HepG2 (cell line): ENCODE measurements around the gene ITSN2. TPM values are rescaled to one million over a fixed set of nuclear protein-coding genes. Genes with fewer than 3 reads are reported as not detected.

Experiments
- ATAC-seq: fragments of 200-7000 bp; cut with Tn5 transposase; 3 replicates; pipeline ENCODE4 v1.9.1; 2020; ENCODE audit warnings: mild to moderate bottlenecking, moderate library complexity
- BruUV-seq: library from RNA; stranded (reverse); fragments of 400-500 nt; replicated peaks from 2 replicates; lab custom pipeline; 2021; lab: Mats Ljungman, UMichigan
- CTCF ChIA-PET: fragments of 300-600 bp; formaldehyde crosslinking; extraction: SDS; loops from one replicate; lab custom pipeline; 2021; ENCODE audit warnings: low total read pairs, inconsistent platforms, low intra/inter-chr PET ratio; lab: Yijun Ruan, JAX
- POLR2A ChIA-PET: fragments of 350-600 bp; sonication (Branson Sonifier 250); formaldehyde crosslinking; loops from one replicate; lab custom pipeline; 2020; ENCODE audit warnings: antibody characterized with exemption, inconsistent platforms; lab: Yijun Ruan, JAX
- DNase-seq: peaks from one replicate; pipeline ENCODE4 v3.0.0-alpha.2; 2015; ENCODE audit warnings: low spot score
- FAIRE-seq: peaks from 3 replicates; lab custom pipeline; 2011; peaks lifted over from hg19 to GRCh38; lab: Jason Lieb, UNC
- H2AFZ ChIP-seq: one replicate; pipeline ENCODE4 v1.6.1; 2011; ENCODE audit warnings: low read length, inconsistent platforms
- H3K27ac ChIP-seq: fragments of 300-600 bp; 3 replicates; pipeline ENCODE4 v1.8.0; 2011; ENCODE audit warnings: mixed run types, mild to moderate bottlenecking, mixed read lengths, low read length, inconsistent platforms; ENCODE audit not compliant: insufficient read depth; ENCODE audit errors: extremely low read length
- H3K27me3 ChIP-seq, 2 experiments: fragments of 200-600 bp in 1 of 2; 2 replicates in 1 of 2; 3 replicates in 1 of 2; pipeline versions ENCODE4 v1.6.0 to v1.8.0; 2011; ENCODE audit warnings: low read length in 2 of 2, mild to moderate bottlenecking in 2 of 2, moderate library complexity in 2 of 2, inconsistent platforms in 1 of 2; ENCODE audit not compliant: insufficient read depth in 2 of 2, control insufficient read depth in 1 of 2
- H3K36me3 ChIP-seq, 2 experiments: fragments of 200-600 bp in 1 of 2; replicated peaks in 1 of 2; 2 replicates in 1 of 2; 3 replicates in 1 of 2; pipeline versions ENCODE4 v1.5.1 to v1.8.0; 2011; ENCODE audit warnings: low read length in 2 of 2, inconsistent platforms in 1 of 2; ENCODE audit not compliant: insufficient read depth in 2 of 2, control insufficient read depth in 1 of 2
- H3K4me1 ChIP-seq: 2 replicates; pipeline ENCODE4 v1.5.1; 2012; ENCODE audit warnings: low read length, inconsistent platforms; ENCODE audit not compliant: insufficient read depth
- H3K4me2 ChIP-seq: 2 replicates; pipeline ENCODE4 v1.6.0; 2011; ENCODE audit warnings: low read depth, low read length, inconsistent platforms
- H3K4me3 ChIP-seq, 3 experiments: fragments of 200-600 bp in 1 of 3; sonication (generic), shearing (Covaris generic) in 1 of 3; replicated peaks in 1 of 3; 2 replicates each; pipeline ENCODE4 v1.5.1; 2011 to 2016; ENCODE audit warnings: low read length in 3 of 3, inconsistent platforms in 2 of 3, low read depth in 2 of 3, mild to moderate bottlenecking in 2 of 3, control low read depth in 1 of 3, mixed read lengths in 1 of 3; ENCODE audit not compliant: insufficient read depth in 1 of 3
- H3K79me2 ChIP-seq: one replicate; pipeline ENCODE4 v1.6.1; 2011; ENCODE audit warnings: low read length, inconsistent platforms; ENCODE audit not compliant: insufficient read depth
- H3K9ac ChIP-seq: 2 replicates; pipeline ENCODE4 v1.6.0; 2011; ENCODE audit warnings: mild to moderate bottlenecking, low read depth, low read length, inconsistent platforms; ENCODE audit not compliant: insufficient read depth
- H3K9me3 ChIP-seq: 2 replicates; pipeline ENCODE4 v1.5.1; 2012; ENCODE audit warnings: mild to moderate bottlenecking, low read length
- H4K20me1 ChIP-seq: 2 replicates; pipeline ENCODE4 v1.6.0; 2011; ENCODE audit warnings: inconsistent platforms, mild to moderate bottlenecking, low read length, moderate library complexity; ENCODE audit not compliant: insufficient read depth
- DNMT1 ChIP-seq: sonication (generic); formaldehyde crosslinking; IDR thresholded peaks from 2 replicates; pipeline ENCODE4 v1.5.1; 2020; ENCODE audit warnings: mild to moderate bottlenecking, missing genetic modification reagents
- ERF ChIP-seq: IDR thresholded peaks from 2 replicates; pipeline ENCODE4 v1.6.1; 2018; ENCODE audit warnings: missing biosample characterization, missing genetic modification reagents
- ESRRA ChIP-seq: sonication (generic); formaldehyde crosslinking; IDR thresholded peaks from 2 replicates; pipeline ENCODE4 v1.5.1; 2020; ENCODE audit warnings: mild to moderate bottlenecking, low read depth, missing genetic modification reagents
- FIP1L1 ChIP-seq: fragments of 200-400 bp; formaldehyde crosslinking; IDR thresholded peaks from 2 replicates; pipeline ENCODE4 v1.6.1; 2018; ENCODE audit warnings: low read depth, mild to moderate bottlenecking, low read length, moderate library complexity, borderline replicate concordance; ENCODE audit not compliant: insufficient read depth
- GTF2F1 ChIP-seq: fragments of 150-350 bp; IDR thresholded peaks from 2 replicates; pipeline ENCODE4 v1.6.1; 2014; ENCODE audit warnings: low read length
- MTA3 ChIP-seq: sonication (generic); formaldehyde crosslinking; IDR thresholded peaks from 2 replicates; pipeline ENCODE4 v1.4.0; 2020; ENCODE audit warnings: missing genetic modification reagents
- PTBP1 ChIP-seq: fragments of 200-400 bp; formaldehyde crosslinking; IDR thresholded peaks from 2 replicates; pipeline ENCODE4 v1.6.1; 2018; ENCODE audit warnings: low read length, low read depth; ENCODE audit not compliant: poor library complexity, severe bottlenecking
- SIX4 ChIP-seq: sonication (generic); formaldehyde crosslinking; IDR thresholded peaks from 2 replicates; pipeline ENCODE4 v1.4.0; 2020; ENCODE audit warnings: missing genetic modification reagents
- SNAPC2 ChIP-seq: sonication (generic); formaldehyde crosslinking; IDR thresholded peaks from 2 replicates; pipeline ENCODE4 v1.8.1; 2022; ENCODE audit warnings: mild to moderate bottlenecking, missing genetic modification reagents
- TRIM24 ChIP-seq: sonication (generic); formaldehyde crosslinking; IDR thresholded peaks from 2 replicates; pipeline ENCODE4 v1.8.0; 2022; ENCODE audit warnings: mild to moderate bottlenecking, missing genetic modification reagents
- ZFAT ChIP-seq: sonication (generic); formaldehyde crosslinking; conservative IDR thresholded peaks from 2 replicates; pipeline ENCODE4 v1.8.1; 2023; ENCODE audit warnings: missing genetic modification reagents, inconsistent platforms
- ZNF224 ChIP-seq: sonication (generic); formaldehyde crosslinking; IDR thresholded peaks from 2 replicates; pipeline ENCODE4 v1.5.0; 2020; ENCODE audit warnings: mild to moderate bottlenecking, missing genetic modification reagents
- ZNF44 ChIP-seq: sonication (generic); formaldehyde crosslinking; IDR thresholded peaks from 2 replicates; pipeline ENCODE4 v1.5.1; 2020; ENCODE audit warnings: mild to moderate bottlenecking, missing genetic modification reagents
- ZNF850 ChIP-seq: sonication (generic); formaldehyde crosslinking; conservative IDR thresholded peaks from 2 replicates; pipeline ENCODE4 v1.9.0; 2021; ENCODE audit warnings: mild to moderate bottlenecking, missing genetic modification reagents
- WGBS: methylation state at CpG from one replicate; pipeline ENCODE4 v1.1.6; 2017; ENCODE audit warnings: low lambda C conversion rate; 5-methylcytosine and 5-hydroxymethylcytosine counted together
- in situ Hi-C: cut with HindIII; loops from 2 replicates; pipeline ENCODE4 v1.10.0; 2017; ENCODE audit warnings: low pct_unique_long_range_greater_than_20kb; ENCODE audit not compliant: extremely low pct_ligation_motif_present
- intact Hi-C: fragments of 100-400 bp; cut with micrococcal nuclease; formaldehyde crosslinking; loops from one replicate; pipeline ENCODE4 v1.10.0; 2022; ENCODE audit not compliant: unreplicated experiment
- polyA plus RNA-seq, 8 experiments: library from polyadenylated mRNA; depleted of rRNA in 3 of 8; stranded (reverse) in 7 of 8; unstranded in 1 of 8; fragments of >200 nt; fragmentation: Illumina TruSeq in 4 of 8; extraction: Trizol in 4 of 8; gene quantifications; 2 replicates each; pipeline versions ENCODE4 v1.2.1 to v1.2.3, GENCODE V29; 2011 to 2016; ENCODE audit warnings: low read depth in 4 of 8, missing spikeins in 1 of 8, mixed read lengths in 1 of 8; ENCODE audit not compliant: insufficient read depth in 1 of 8
- total RNA-seq, 5 experiments: library from RNA; depleted of rRNA; stranded (reverse); fragments of >200 nt; fragmentation: Illumina TruSeq; extraction: Trizol; gene quantifications; 2 replicates each; pipeline ENCODE4 v1.2.3, GENCODE V29; 2016; ENCODE audit warnings: low read depth in 1 of 5
- TF ChIP-seq, protein P1 (sequence below): sonication (generic); formaldehyde crosslinking; IDR thresholded peaks from 2 replicates; pipeline ENCODE4 v1.4.0; 2020; ENCODE audit warnings: missing genetic modification reagents
- TF ChIP-seq, protein P2 (sequence below): sonication (generic); formaldehyde crosslinking; IDR thresholded peaks from 2 replicates; pipeline ENCODE4 v1.4.0; 2020; ENCODE audit warnings: mild to moderate bottlenecking, missing genetic modification reagents
- TF ChIP-seq, protein P3 (sequence below): sonication (generic); formaldehyde crosslinking; IDR thresholded peaks from 2 replicates; pipeline ENCODE4 v1.4.0; 2020; ENCODE audit warnings: missing genetic modification reagents, low read depth, mild to moderate bottlenecking, borderline replicate concordance
- TF ChIP-seq, protein P4 (sequence below): sonication (generic); formaldehyde crosslinking; IDR thresholded peaks from 2 replicates; pipeline ENCODE4 v1.4.0; 2020; ENCODE audit warnings: missing genetic modification reagents, mild to moderate bottlenecking, borderline replicate concordance

Gene ITSN2
- total and polyA plus RNA-seq, 2 of the 13 experiments (the other 11 are each of a cell fraction or from before 2014, with no cell fraction given), result 26.0 to 26.6 TPM

DNA sequence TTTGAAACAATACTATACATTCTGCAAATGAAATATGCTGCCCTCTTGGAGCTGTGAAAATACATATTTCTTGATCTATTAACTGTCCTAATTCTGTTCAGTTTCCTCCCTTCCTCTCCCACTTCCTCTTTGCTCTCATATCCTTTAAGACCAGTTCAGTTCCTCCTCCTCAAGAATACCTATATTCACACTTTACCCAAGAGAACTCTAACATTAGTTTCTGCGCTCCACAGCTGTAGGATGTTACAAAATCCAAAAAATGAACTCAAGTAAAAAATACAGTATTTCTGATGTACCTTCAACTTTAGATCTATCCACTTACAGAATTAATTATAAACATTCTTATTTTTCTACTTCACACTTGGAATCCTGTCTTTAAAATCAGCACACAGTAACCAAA lies 5.4 kb downstream of the ITSN2 start:
- Histone ChIP-seq H3K4me2 (no peak overlapping the region), H3K9me3 (no peaks in the 10 kb centered on the region), H3K79me2 (peaks cover 71% of the 10 kb centered on the region), H3K27ac (no peak overlapping the region), H3K4me1 (peaks cover 17% of the 10 kb centered on the region), H3K27me3 (no peaks in the 10 kb centered on the region; a peak in 1 of 5 replicates), H3K9ac (no peak overlapping the region), H3K36me3 (no peaks in the 10 kb centered on the region), H2AFZ (no peak overlapping the region), H3K4me3 (no peak overlapping the region), H4K20me1 (no peaks in the 10 kb centered on the region)
- FAIRE-seq (no peak), ATAC-seq (no peak), DNase-seq (no peak)
- POLR2A ChIA-PET, result no interaction called here
- in situ Hi-C loops (no loop called here), intact Hi-C loops (no loop called here)
- BruUV-seq, result no TSS peak
- TF ChIP-seq GTF2F1 (no peak), TRIM24 (no peak), MTA3 (CRISPR knock-in tag) (no peak), ZNF44 (CRISPR knock-in tag) (no peak), ESRRA (CRISPR knock-in tag) (no peak), ZNF850 (no peak), SNAPC2 (no peak), ZNF224 (CRISPR knock-in tag) (no peak), DNMT1 (CRISPR knock-in tag) (no peak), SIX4 (no peak), FIP1L1 (no peak), PTBP1 (no peak), ERF (CRISPR knock-in tag) (no peak), ZFAT (CRISPR knock-in tag) (no peak)
- TF ChIP-seq, protein P1, sequence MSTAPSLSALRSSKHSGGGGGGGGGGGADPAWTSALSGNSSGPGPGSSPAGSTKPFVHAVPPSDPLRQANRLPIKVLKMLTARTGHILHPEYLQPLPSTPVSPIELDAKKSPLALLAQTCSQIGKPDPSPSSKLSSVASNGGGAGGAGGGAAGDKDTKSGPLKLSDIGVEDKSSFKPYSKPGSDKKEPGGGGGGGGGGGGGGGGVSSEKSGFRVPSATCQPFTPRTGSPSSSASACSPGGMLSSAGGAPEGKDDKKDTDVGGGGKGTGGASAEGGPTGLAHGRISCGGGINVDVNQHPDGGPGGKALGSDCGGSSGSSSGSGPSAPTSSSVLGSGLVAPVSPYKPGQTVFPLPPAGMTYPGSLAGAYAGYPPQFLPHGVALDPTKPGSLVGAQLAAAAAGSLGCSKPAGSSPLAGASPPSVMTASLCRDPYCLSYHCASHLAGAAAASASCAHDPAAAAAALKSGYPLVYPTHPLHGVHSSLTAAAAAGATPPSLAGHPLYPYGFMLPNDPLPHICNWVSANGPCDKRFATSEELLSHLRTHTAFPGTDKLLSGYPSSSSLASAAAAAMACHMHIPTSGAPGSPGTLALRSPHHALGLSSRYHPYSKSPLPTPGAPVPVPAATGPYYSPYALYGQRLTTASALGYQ (CRISPR knock-in tag), result no peak
- TF ChIP-seq, protein P2, sequence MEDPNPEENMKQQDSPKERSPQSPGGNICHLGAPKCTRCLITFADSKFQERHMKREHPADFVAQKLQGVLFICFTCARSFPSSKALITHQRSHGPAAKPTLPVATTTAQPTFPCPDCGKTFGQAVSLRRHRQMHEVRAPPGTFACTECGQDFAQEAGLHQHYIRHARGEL (CRISPR knock-in tag), result no peak
- TF ChIP-seq, protein P3, sequence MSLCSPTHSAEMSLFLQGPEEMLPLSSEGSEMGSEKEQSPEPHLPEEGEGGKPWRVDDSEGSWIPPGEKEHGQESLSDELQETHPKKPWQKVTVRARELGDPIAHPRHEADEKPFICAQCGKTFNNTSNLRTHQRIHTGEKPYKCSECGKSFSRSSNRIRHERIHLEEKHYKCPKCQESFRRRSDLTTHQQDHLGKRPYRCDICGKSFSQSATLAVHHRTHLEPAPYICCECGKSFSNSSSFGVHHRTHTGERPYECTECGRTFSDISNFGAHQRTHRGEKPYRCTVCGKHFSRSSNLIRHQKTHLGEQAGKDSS (CRISPR knock-in tag), result no peak
- TF ChIP-seq, protein P4, sequence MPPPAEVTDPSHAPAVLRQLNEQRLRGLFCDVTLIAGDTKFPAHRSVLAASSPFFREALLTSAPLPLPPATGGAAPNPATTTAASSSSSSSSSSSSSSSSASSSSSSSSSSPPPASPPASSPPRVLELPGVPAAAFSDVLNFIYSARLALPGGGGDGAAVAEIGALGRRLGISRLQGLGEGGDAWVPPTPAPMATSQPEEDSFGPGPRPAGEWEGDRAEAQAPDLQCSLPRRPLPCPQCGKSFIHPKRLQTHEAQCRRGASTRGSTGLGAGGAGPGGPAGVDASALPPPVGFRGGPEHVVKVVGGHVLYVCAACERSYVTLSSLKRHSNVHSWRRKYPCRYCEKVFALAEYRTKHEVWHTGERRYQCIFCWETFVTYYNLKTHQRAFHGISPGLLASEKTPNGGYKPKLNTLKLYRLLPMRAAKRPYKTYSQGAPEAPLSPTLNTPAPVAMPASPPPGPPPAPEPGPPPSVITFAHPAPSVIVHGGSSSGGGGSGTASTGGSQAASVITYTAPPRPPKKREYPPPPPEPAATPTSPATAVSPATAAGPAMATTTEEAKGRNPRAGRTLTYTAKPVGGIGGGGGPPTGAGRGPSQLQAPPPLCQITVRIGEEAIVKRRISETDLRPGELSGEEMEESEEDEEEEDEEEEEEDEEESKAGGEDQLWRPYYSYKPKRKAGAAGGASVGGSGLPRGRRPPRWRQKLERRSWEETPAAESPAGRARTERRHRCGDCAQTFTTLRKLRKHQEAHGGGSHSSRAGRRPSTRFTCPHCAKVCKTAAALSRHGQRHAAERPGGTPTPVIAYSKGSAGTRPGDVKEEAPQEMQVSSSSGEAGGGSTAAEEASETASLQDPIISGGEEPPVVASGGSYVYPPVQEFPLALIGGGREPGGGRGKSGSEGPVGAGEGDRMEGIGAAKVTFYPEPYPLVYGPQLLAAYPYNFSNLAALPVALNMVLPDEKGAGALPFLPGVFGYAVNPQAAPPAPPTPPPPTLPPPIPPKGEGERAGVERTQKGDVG (CRISPR knock-in tag), result no peak
- WGBS, result 100% methylated on average over 1 of the region's 1 CpG
- CTCF ChIA-PET, result no interaction called here
